Coronary artery (tissue), 2 donors: Measurements from ENCODE around the gene TNS3.

Experiments
- DNase-seq: peaks from one replicate; pipeline ENCODE4 v3.0.0-alpha.2; 2017; ENCODE audit warnings: low spot score
- H3K27ac ChIP-seq, 2 donors: fragments of 200-600 bp; sonication (generic); one replicate each; pipeline ENCODE4 v1.5.1; 2016 to 2019
- H3K4me3 ChIP-seq: fragments of 200-600 bp; sonication (generic); 2 replicates; pipeline ENCODE4 v1.5.1; 2016; ENCODE audit warnings: mild to moderate bottlenecking, moderate library complexity
- CTCF ChIP-seq: fragments of 200-600 bp; sonication (generic); IDR thresholded peaks from one replicate; pipeline ENCODE4 v1.5.1; 2019; ENCODE audit warnings: antibody characterized with exemption

The TNS3 gene

GRCh38 chr7:47300472-47301104, 281.3 kb downstream of the TNS3 start:
- Histone ChIP-seq H3K4me3 (no peak overlapping the region), H3K27ac (no peak overlapping the region)
- no peak for TF ChIP-seq CTCF
- peak; percentile 67 for DNase-seq

- TF ChIP-seq CTCF, result no peak
Observed at GRCh38 chr7:47299496-47299895, 282.4 kb downstream of the TNS3 start.

GRCh38 chr7:47298636-47299035, 283.3 kb downstream of the TNS3 start:
- Histone ChIP-seq H3K27ac (no peak overlapping the region), H3K4me3 (no peak overlapping the region)
- no peak for TF ChIP-seq CTCF
- peak; percentile 70 for DNase-seq

More at GRCh38 chr7:47299496-47299895, 282.4 kb downstream of the TNS3 start:
- Histone ChIP-seq H3K27ac (no peak overlapping the region), H3K4me3 (no peak overlapping the region)
- no peak for DNase-seq

- Histone ChIP-seq H3K4me3 (no peak overlapping the region), H3K27ac (no peak overlapping the region)
- TF ChIP-seq CTCF, result no peak
- peak; percentile 53 for DNase-seq
Observed at GRCh38 chr7:47297120-47297519, 284.8 kb downstream of the TNS3 start.

- Histone ChIP-seq H3K27ac (peak overlapping the region in 1 of 2 donors; percentile 62), H3K4me3 (no peak overlapping the region)
- TF ChIP-seq CTCF, result no peak
- DNase-seq, result peak; percentile 38
Observed at GRCh38 chr7:47295606-47296005, 286.3 kb downstream of the TNS3 start.

- TF ChIP-seq CTCF, result no peak
- no peak for DNase-seq
- no peak overlapping the region for H3K4me3 ChIP-seq
- H3K27ac ChIP-seq, result peak overlapping the region; percentile 40 to 62
Observed at GRCh38 chr7:47294556-47295222, 287.2 kb downstream of the TNS3 start.
